ENCODE measurements around the gene CHD3.

Gene CHD3

GRCh38 chr17:7854851-7855659 is 33.5 kb upstream of the CHD3 start, which contains the start of gene TMEM88:
Gene TMEM88 (plus strand): TSS chr17:7855066. CDS start chr17:7855075, 9 bp downstream.
- Histone ChIP-seq H3K27ac (ENCODE audit: low read length) (no peak within 1 kb of the TSS), H3K9ac (ENCODE audit: low read depth, low read length) (peak within 1 kb of the TSS; percentile 79), H3K79me2 (ENCODE audit: insufficient read depth, low read length) (peaks cover 35% of the 10 kb centered on the region), H3K9me3 (ENCODE audit: insufficient read depth, low read length, severe bottlenecking) (no peaks in the 10 kb centered on the region), H4K20me1 (ENCODE audit: insufficient read depth, low read length) (peaks cover 3% of the 10 kb centered on the region; the same call in 1 of the 2 replicates), H2AFZ (ENCODE audit: low read depth, low read length) (no peak within 1 kb of the TSS), H3K36me3 (ENCODE audit: insufficient read depth, low read length) (peaks cover 40% of the 10 kb centered on the region), H3K27me3 (ENCODE audit: insufficient read depth, low read length, poor library complexity) (no peaks in the 10 kb centered on the region), H3K4me2 (ENCODE audit: insufficient read depth, low read length) (peak within 1 kb of the TSS; percentile 100), H3K4me3 (ENCODE audit: low read depth in 1 of 2, low read length in 2 of 2) (peak within 1 kb of the TSS in 1 of 2 experiments; percentile 73; a peak in 2 of 4 replicates), H3K4me1 (ENCODE audit: insufficient read depth, low read length) (peaks cover 53% of the 10 kb centered on the region)
- DNase-seq = no peak
- no peak for ATAC-seq (ENCODE audit: insufficient read depth, low read depth)
- no peak for TF ChIP-seq EZH2 (IDR thresholded peaks at IDR 0.05; ENCODE audit: borderline replicate concordance, low read depth, low read length, severe bottlenecking)
- no peak for TF ChIP-seq CTCF (IDR thresholded peaks at IDR 0.05; ENCODE audit: borderline replicate concordance, extremely low read depth, low read length, poor library complexity, severe bottlenecking)

GRCh38 chr17:7855660-7856010 is 33.0 kb upstream of the CHD3 start:
- Histone ChIP-seq H3K4me2 (ENCODE audit: insufficient read depth, low read length) (peak overlapping the region; percentile 100), H3K9ac (ENCODE audit: low read depth, low read length) (peak overlapping the region; percentile 79), H3K9me3 (ENCODE audit: insufficient read depth, low read length, severe bottlenecking) (no peaks in the 10 kb centered on the region), H3K4me3 (ENCODE audit: low read depth in 1 of 2, low read length in 2 of 2) (peak overlapping the region in 1 of 2 experiments; percentile 73; a peak in 2 of 4 replicates), H3K36me3 (ENCODE audit: insufficient read depth, low read length) (peaks cover 45% of the 10 kb centered on the region), H3K79me2 (ENCODE audit: insufficient read depth, low read length) (peaks cover 35% of the 10 kb centered on the region), H3K27me3 (ENCODE audit: insufficient read depth, low read length, poor library complexity) (no peaks in the 10 kb centered on the region), H3K27ac (ENCODE audit: low read length) (no peak overlapping the region), H3K4me1 (ENCODE audit: insufficient read depth, low read length) (peaks cover 53% of the 10 kb centered on the region), H2AFZ (ENCODE audit: low read depth, low read length) (no peak overlapping the region), H4K20me1 (ENCODE audit: insufficient read depth, low read length) (peaks cover 2% of the 10 kb centered on the region; the same call in 1 of the 2 replicates)
- ATAC-seq (ENCODE audit: insufficient read depth, low read depth) (no peak), DNase-seq (no peak)
- TF ChIP-seq EZH2 (IDR thresholded peaks at IDR 0.05; ENCODE audit: borderline replicate concordance, low read depth, low read length, severe bottlenecking) (no peak), CTCF (IDR thresholded peaks at IDR 0.05; ENCODE audit: borderline replicate concordance, extremely low read depth, low read length, poor library complexity, severe bottlenecking) (no peak)

GRCh38 chr17:7856011-7856810 is 32.4 kb upstream of the CHD3 start:
- no peak for ATAC-seq (ENCODE audit: insufficient read depth, low read depth)
- Histone ChIP-seq H3K36me3 (ENCODE audit: insufficient read depth, low read length) (peaks cover 43% of the 10 kb centered on the region), H3K9ac (ENCODE audit: low read depth, low read length) (peak overlapping the region; percentile 79), H3K4me2 (ENCODE audit: insufficient read depth, low read length) (peak overlapping the region; percentile 100), H3K27ac (ENCODE audit: low read length) (peak overlapping the region; percentile 98), H3K27me3 (ENCODE audit: insufficient read depth, low read length, poor library complexity) (no peaks in the 10 kb centered on the region), H4K20me1 (ENCODE audit: insufficient read depth, low read length) (peaks cover 2% of the 10 kb centered on the region; the same call in 1 of the 2 replicates), H2AFZ (ENCODE audit: low read depth, low read length) (peak overlapping the region; percentile 96), H3K4me1 (ENCODE audit: insufficient read depth, low read length) (peaks cover 49% of the 10 kb centered on the region), H3K4me3 (ENCODE audit: low read depth in 1 of 2, low read length in 2 of 2) (peak overlapping the region; percentile 73 to 83), H3K79me2 (ENCODE audit: insufficient read depth, low read length) (peaks cover 35% of the 10 kb centered on the region), H3K9me3 (ENCODE audit: insufficient read depth, low read length, severe bottlenecking) (no peaks in the 10 kb centered on the region)
- DNase-seq = peak; percentile 16
- no peak for TF ChIP-seq EZH2 (IDR thresholded peaks at IDR 0.05; ENCODE audit: borderline replicate concordance, low read depth, low read length, severe bottlenecking)
- TF ChIP-seq CTCF (IDR thresholded peaks at IDR 0.05; ENCODE audit: borderline replicate concordance, extremely low read depth, low read length, poor library complexity, severe bottlenecking) = no peak

Measured in DND-41 (cell line).